WTC11 (cell line): ENCODE measurements around the gene CGNL1. TPM values are rescaled to one million over a fixed set of nuclear protein-coding genes. Genes with fewer than 3 reads are reported as not detected.
A peak's percentile ranks its signal among the peaks of the same experiment; 100 is the strongest.

Experiments used
- ATAC-seq: fragments of 200-7000 bp; cut with Tn5 transposase; 2 replicates; pipeline ENCODE4 v1.10.0; 2021; ENCODE audit warnings: mild to moderate bottlenecking, moderate library complexity
- CTCF ChIA-PET: fragments of 300-600 bp; sonication (Branson Sonifier 250); formaldehyde crosslinking; loops from one replicate; lab custom pipeline; 2021; ENCODE audit warnings: antibody characterized with exemption; lab: Charles Lee
- POLR2A ChIA-PET: fragments of 350-600 bp; sonication (Branson Sonifier 250); formaldehyde crosslinking; loops from one replicate; lab custom pipeline; 2021; ENCODE audit warnings: antibody characterized with exemption; lab: Charles Lee
- DNase-seq: peaks from one replicate; pipeline ENCODE4 v3.0.0; 2021; ENCODE audit warnings: low spot score
- H3K27ac Mint-ChIP-seq: 2 replicates; pipeline ENCODE4 v1.8.0; 2021; ENCODE audit warnings: mixed read lengths
- H3K27me3 Mint-ChIP-seq: 2 replicates; pipeline ENCODE4 v1.8.0; 2021; ENCODE audit warnings: low read depth, mild to moderate bottlenecking, moderate library complexity, mixed read lengths
- H3K36me3 Mint-ChIP-seq: 2 replicates; pipeline ENCODE4 v1.8.0; 2021; ENCODE audit warnings: mixed read lengths
- H3K4me1 Mint-ChIP-seq: 2 replicates; pipeline ENCODE4 v1.8.0; 2022; ENCODE audit warnings: mixed read lengths
- H3K4me3 Mint-ChIP-seq: 2 replicates; pipeline ENCODE4 v1.8.0; 2021; ENCODE audit warnings: mild to moderate bottlenecking, moderate library complexity, mixed read lengths
- H3K9me3 Mint-ChIP-seq: 2 replicates; pipeline ENCODE4 v1.8.0; 2021; ENCODE audit warnings: mixed read lengths
- ATF3 ChIP-seq: sonication (generic); formaldehyde crosslinking; conservative IDR thresholded peaks from 2 replicates; pipeline ENCODE4 v1.8.1; 2022; ENCODE audit warnings: mild to moderate bottlenecking, missing genetic modification reagents
- ATF6 ChIP-seq: sonication (generic); formaldehyde crosslinking; IDR thresholded peaks from 2 replicates; pipeline ENCODE4 v1.8.1; 2023; ENCODE audit warnings: mild to moderate bottlenecking, missing genetic modification reagents
- CDX4 ChIP-seq: fragments of 250-450 bp; sonication (Bioruptor Pico); IDR thresholded peaks from 2 replicates; pipeline ENCODE4 v1.9.0; 2021; ENCODE audit warnings: moderate library complexity, mild to moderate bottlenecking, inconsistent platforms, borderline replicate concordance
- E2F5 ChIP-seq: sonication (generic); formaldehyde crosslinking; IDR thresholded peaks from 2 replicates; pipeline ENCODE4 v1.8.1; 2022; ENCODE audit warnings: mild to moderate bottlenecking, moderate library complexity, missing genetic modification reagents
- FOXJ3 ChIP-seq: sonication (generic); formaldehyde crosslinking; IDR thresholded peaks from 2 replicates; pipeline ENCODE4 v1.9.0; 2021; ENCODE audit warnings: missing genetic modification reagents, mild to moderate bottlenecking, borderline replicate concordance
- HMGXB4 ChIP-seq: sonication (generic); formaldehyde crosslinking; IDR thresholded peaks from 2 replicates; pipeline ENCODE4 v1.8.1; 2023; ENCODE audit warnings: mild to moderate bottlenecking, moderate library complexity, missing genetic modification reagents
- JAZF1 ChIP-seq: fragments of 250-450 bp; sonication (Bioruptor Pico); IDR thresholded peaks from 2 replicates; pipeline ENCODE4 v1.9.0; 2021; ENCODE audit warnings: moderate library complexity, mild to moderate bottlenecking, inconsistent platforms
- KAT7 ChIP-seq: sonication (generic); formaldehyde crosslinking; IDR thresholded peaks from 2 replicates; pipeline ENCODE4 v1.8.1; 2023; ENCODE audit warnings: missing genetic modification reagents, mild to moderate bottlenecking, borderline replicate concordance
- MYBL2 ChIP-seq: sonication (generic); formaldehyde crosslinking; IDR thresholded peaks from 2 replicates; pipeline ENCODE4 v1.8.1; 2023; ENCODE audit warnings: mild to moderate bottlenecking, moderate library complexity, missing genetic modification reagents
- PRDM15 ChIP-seq: sonication (generic); formaldehyde crosslinking; IDR thresholded peaks from 2 replicates; pipeline ENCODE4 v1.8.0; 2022; ENCODE audit warnings: missing genetic modification reagents
- SMAD4 ChIP-seq: sonication (generic); formaldehyde crosslinking; IDR thresholded peaks from 2 replicates; pipeline ENCODE4 v1.8.0; 2022; ENCODE audit warnings: mild to moderate bottlenecking, missing genetic modification reagents
- SOX15 ChIP-seq: fragments of 250-450 bp; sonication (Bioruptor Pico); IDR thresholded peaks from 2 replicates; pipeline ENCODE4 v1.9.0; 2021; ENCODE audit warnings: mild to moderate bottlenecking
- TCF7 ChIP-seq: sonication (generic); formaldehyde crosslinking; IDR thresholded peaks from 2 replicates; pipeline ENCODE4 v1.8.0; 2022; ENCODE audit warnings: mild to moderate bottlenecking, low read depth, missing genetic modification reagents, moderate library complexity
- TEAD4 ChIP-seq: sonication (generic); formaldehyde crosslinking; IDR thresholded peaks from 2 replicates; pipeline ENCODE4 v1.8.0; 2022; ENCODE audit warnings: mild to moderate bottlenecking, missing genetic modification reagents
- TP53 ChIP-seq: sonication (generic); formaldehyde crosslinking; IDR thresholded peaks from 2 replicates; pipeline ENCODE4 v1.8.1; 2023; ENCODE audit warnings: mild to moderate bottlenecking, missing genetic modification reagents
- ZBTB43 ChIP-seq: sonication (generic); formaldehyde crosslinking; IDR thresholded peaks from 2 replicates; pipeline ENCODE4 v1.8.1; 2023; ENCODE audit warnings: mild to moderate bottlenecking, missing genetic modification reagents
- ZNF138 ChIP-seq: sonication (generic); formaldehyde crosslinking; conservative IDR thresholded peaks from 2 replicates; pipeline ENCODE4 v1.8.1; 2022; ENCODE audit warnings: mild to moderate bottlenecking, moderate library complexity, missing genetic modification reagents
- ZNF232 ChIP-seq: sonication (generic); formaldehyde crosslinking; IDR thresholded peaks from 2 replicates; pipeline ENCODE4 v1.8.0; 2022; ENCODE audit warnings: mild to moderate bottlenecking, missing genetic modification reagents
- ZNF423 ChIP-seq: fragments of 250-450 bp; sonication (Bioruptor Pico); IDR thresholded peaks from 2 replicates; pipeline ENCODE4 v2.1.2; 2022; ENCODE audit warnings: mild to moderate bottlenecking, moderate library complexity
- total RNA-seq: library from RNA; stranded (reverse); gene quantifications from 3 replicates; pipeline ENCODE4 v1.2.3, GENCODE V29; 2021

Gene CGNL1
- total RNA-seq, 1 experiment from 2014 or later = 57.3 TPM

- peaks cover 46% of the 10 kb centered on the region for H3K4me1 Mint-ChIP-seq
- no peak for ATAC-seq
- no peak for DNase-seq
- peak overlapping the region; percentile 77; the same call in 1 of the 2 replicates for H3K27ac Mint-ChIP-seq
- TF ChIP-seq ATF6 (CRISPR knock-in tag) (no peak), TP53 (CRISPR knock-in tag) (no peak), TEAD4 (no peak), MYBL2 (CRISPR knock-in tag) (no peak), ZBTB43 (CRISPR knock-in tag) (no peak), CDX4 (CRISPR knock-in tag) (no peak), TCF7 (CRISPR knock-in tag) (no peak), PRDM15 (CRISPR knock-in tag) (no peak), ZNF138 (CRISPR knock-in tag) (no peak), FOXJ3 (no peak), ATF3 (CRISPR knock-in tag) (no peak), ZNF232 (no peak), ZNF423 (no peak)
- H3K4me3 Mint-ChIP-seq = no peak overlapping the region
- CTCF ChIA-PET = interaction anchor here (1.0 to 1.1 kb wide), 2 partner anchors 53 to 65 kb away, joined by 3 to 4 read pairs; no protein-coding TSS in a partner anchor
- H3K36me3 Mint-ChIP-seq = peaks cover 38% of the 10 kb centered on the region
- POLR2A ChIA-PET = interaction anchor here (0.7 to 1.2 kb wide), 2 partner anchors 19 to 40 kb away, joined by 3 to 4 read pairs; no protein-coding TSS in a partner anchor
- H3K27me3 Mint-ChIP-seq = no peaks in the 10 kb centered on the region
- no peaks in the 10 kb centered on the region for H3K9me3 Mint-ChIP-seq
Observed at GRCh38 chr15:57438166-57438565, 61.9 kb downstream of the CGNL1 start.

- Mint-ChIP-seq H3K4me3 (no peak overlapping the region), H3K9me3 (no peaks in the 10 kb centered on the region), H3K27me3 (no peaks in the 10 kb centered on the region), H3K36me3 (peaks cover 49% of the 10 kb centered on the region), H3K4me1 (peaks cover 36% of the 10 kb centered on the region), H3K27ac (peak overlapping the region; percentile 85)
- DNase-seq (no peak), ATAC-seq (no peak; the same call in 1 of the 2 replicates)
- ChIA-PET CTCF (interaction anchor here (1.1 to 1.3 kb wide), 2 partner anchors 8 to 67 kb away, joined by 3 read pairs; no protein-coding TSS in a partner anchor), POLR2A (no interaction called here)
- TF ChIP-seq SOX15 (CRISPR knock-in tag) (no peak), HMGXB4 (CRISPR knock-in tag) (no peak), PRDM15 (CRISPR knock-in tag) (no peak), ZNF138 (CRISPR knock-in tag) (no peak), SMAD4 (no peak), KAT7 (no peak), E2F5 (CRISPR knock-in tag) (no peak), JAZF1 (CRISPR knock-in tag) (no peak)
Observed at GRCh38 chr15:57439128-57440027, 63.1 kb downstream of the CGNL1 start.
